ENCODE data around the gene DDX1.

DNA sequence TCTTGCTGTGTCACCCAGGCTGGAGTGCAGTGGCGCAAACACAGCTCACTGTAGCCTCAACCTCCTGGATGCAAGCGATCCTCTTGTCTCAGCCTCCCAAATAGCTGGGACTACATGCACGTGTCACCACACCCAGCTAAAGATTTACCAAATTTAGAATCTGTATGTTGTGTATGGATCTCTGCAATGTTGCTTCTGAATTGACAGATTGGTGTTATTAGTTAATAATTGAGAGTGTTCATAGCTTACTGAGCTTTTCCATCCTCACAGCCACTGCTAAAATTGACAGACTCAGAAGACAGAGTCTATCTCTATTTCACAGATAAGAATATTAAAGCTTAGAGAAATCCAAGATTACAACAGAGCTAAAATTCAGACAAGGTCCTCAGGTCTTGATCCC, 26.3 kb upstream of the DDX1 start:
- TF ChIP-seq GATA2 (IDR thresholded peaks at IDR 0.05; ENCODE audit: low read depth, low read length) (no peak), GATA3 (IDR thresholded peaks at IDR 0.05; ENCODE audit: low read depth, low read length) (no peak)

Measured in SH-SY5Y (cell line).